ENCODE data around the gene PIK3R5. TPM values are rescaled to one million over a fixed set of nuclear protein-coding genes. Genes with fewer than 3 reads are reported as not detected.
A peak's percentile ranks its signal among the peaks of the same experiment; 100 is the strongest.

PIK3R5 gene
- polyA plus RNA-seq, 3 donors: 32.1 to 127 (median 47.5) TPM

DNA sequence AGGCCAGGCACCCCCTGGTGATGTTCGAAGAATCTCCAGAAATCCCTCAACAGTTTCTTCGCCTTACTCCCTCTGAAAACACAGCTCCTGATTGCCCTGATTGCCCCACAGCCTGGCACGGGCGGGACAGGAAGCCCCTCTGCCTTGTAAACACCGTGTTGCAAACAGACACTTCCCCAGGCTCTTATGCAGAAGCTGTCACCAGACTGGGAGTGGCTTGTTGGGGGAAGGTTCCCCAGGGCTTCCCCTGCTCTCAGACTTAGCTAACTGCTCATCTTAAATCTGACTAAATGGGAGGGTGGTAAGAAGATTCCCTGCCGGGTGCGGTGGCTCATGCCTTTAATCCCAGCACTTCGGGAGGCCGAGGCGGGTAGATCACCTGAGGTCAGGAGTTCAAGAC lies 11.2 kb downstream of the PIK3R5 start:
- peak overlapping the region; percentile 97 to 100 (median 100) for H3K27ac Mint-ChIP-seq
- Histone ChIP-seq H3K36me3 (replicated peaks in 1 of 2; ENCODE audit: control insufficient read depth in 1 of 2, insufficient read depth in 2 of 2, low read length in 2 of 2) (peaks cover 6 to 24% of the 10 kb centered on the region in 2 donors), H3K27me3 (ENCODE audit: control insufficient read depth in 2 of 2, insufficient read depth in 2 of 2, low read length in 2 of 2) (no peaks in the 10 kb centered on the region), H3K79me2 (ENCODE audit: insufficient read depth, low read length) (peaks cover 92% of the 10 kb centered on the region), H3K4me1 (ENCODE audit: control insufficient read depth in 1 of 2, insufficient read depth in 2 of 2, low read length in 2 of 2) (peaks cover 68 to 91% of the 10 kb centered on the region in 2 donors), H3K9ac (ENCODE audit: insufficient read depth, low read length, poor library complexity, severe bottlenecking) (peak overlapping the region; percentile 80), H3K4me2 (replicated peaks; ENCODE audit: extremely low read depth, low read length, poor library complexity, severe bottlenecking) (peak overlapping the region; percentile 61), H3K4me3 (replicated peaks in 1 of 3; ENCODE audit: low read depth in 2 of 3, low read length in 3 of 3) (peak overlapping the region; percentile 13 to 57 (median 17)), H4K20me1 (ENCODE audit: insufficient read depth, low read length) (peaks cover 40% of the 10 kb centered on the region), H3K9me3 (replicated peaks in 1 of 2; ENCODE audit: control insufficient read depth in 1 of 2, insufficient read depth in 1 of 2, low read length in 2 of 2) (no peaks in the 10 kb centered on the region), H2AFZ (ENCODE audit: insufficient read depth, low read depth, low read length, poor library complexity, severe bottlenecking) (no peak overlapping the region), H3K27ac (ENCODE audit: low read depth in 1 of 2, low read length in 2 of 2) (peak overlapping the region; percentile 97 to 100)
- peaks cover 92% of the 10 kb centered on the region for H3K4me1 Mint-ChIP-seq
- WGBS (ENCODE audit: insufficient coverage): 0% methylated on average over 4 of the region's 10 CpGs
- peaks cover 0 to 13% (median 0%) of the 10 kb centered on the region in 7 donors for H3K9me3 Mint-ChIP-seq
- DNase-seq: peak; percentile 97 to 99 (median 99)
- H3K4me3 Mint-ChIP-seq: peak overlapping the region; percentile 73 to 83
- intact Hi-C loops (cut with micrococcal nuclease): loop anchor here in 1 of 2 donors (1.0 to 2.0 kb wide), 2 partner anchors 19 to 32 kb away; no protein-coding TSS in a partner anchor
- no peak for TF ChIP-seq CTCF (IDR thresholded peaks at IDR 0.05)
- H3K27me3 Mint-ChIP-seq (ENCODE audit: low read depth in 3 of 3): peaks cover 0 to 1% (median 0%) of the 10 kb centered on the region in 3 donors
- H3K36me3 Mint-ChIP-seq: peaks cover 70 to 77% of the 10 kb centered on the region in 2 donors

GRCh38 chr17:8953156-8953885 lies 12.2 kb downstream of the PIK3R5 start:
- Mint-ChIP-seq H3K4me3 (peak overlapping the region; percentile 73 to 83), H3K27me3 (ENCODE audit: low read depth in 3 of 3) (no peaks in the 10 kb centered on the region), H3K36me3 (peaks cover 70 to 77% of the 10 kb centered on the region in 2 donors), H3K27ac (peak overlapping the region; percentile 97 to 100 (median 100)), H3K4me1 (peaks cover 92% of the 10 kb centered on the region), H3K9me3 (peaks cover 0 to 17% (median 0%) of the 10 kb centered on the region in 7 donors)
- Histone ChIP-seq H3K4me1 (ENCODE audit: control insufficient read depth in 1 of 2, insufficient read depth in 2 of 2, low read length in 2 of 2) (peaks cover 76 to 97% of the 10 kb centered on the region in 2 donors), H3K36me3 (replicated peaks in 1 of 2; ENCODE audit: control insufficient read depth in 1 of 2, insufficient read depth in 2 of 2, low read length in 2 of 2) (peaks cover under 1 to 14% of the 10 kb centered on the region in 2 donors), H3K9me3 (replicated peaks in 1 of 2; ENCODE audit: control insufficient read depth in 1 of 2, insufficient read depth in 1 of 2, low read length in 2 of 2) (no peaks in the 10 kb centered on the region), H3K9ac (ENCODE audit: insufficient read depth, low read length, poor library complexity, severe bottlenecking) (peak overlapping the region; percentile 80), H2AFZ (ENCODE audit: insufficient read depth, low read depth, low read length, poor library complexity, severe bottlenecking) (no peak overlapping the region), H3K4me2 (replicated peaks; ENCODE audit: extremely low read depth, low read length, poor library complexity, severe bottlenecking) (peak overlapping the region; percentile 61), H3K27ac (ENCODE audit: low read depth in 1 of 2, low read length in 2 of 2) (peak overlapping the region; percentile 97 to 100), H3K79me2 (ENCODE audit: insufficient read depth, low read length) (peaks cover 92% of the 10 kb centered on the region), H3K4me3 (replicated peaks in 1 of 3; ENCODE audit: low read depth in 2 of 3, low read length in 3 of 3) (peak overlapping the region; percentile 13 to 57 (median 17)), H4K20me1 (ENCODE audit: insufficient read depth, low read length) (peaks cover 40% of the 10 kb centered on the region), H3K27me3 (ENCODE audit: control insufficient read depth in 2 of 2, insufficient read depth in 2 of 2, low read length in 2 of 2) (no peaks in the 10 kb centered on the region)
- no peak for TF ChIP-seq CTCF (IDR thresholded peaks at IDR 0.05)
- intact Hi-C loops (cut with micrococcal nuclease): no loop called here
- no CpG with 5 or more reads among the region's 2 CpGs for WGBS (ENCODE audit: insufficient coverage)
- peak; percentile 49 to 78 (median 66) for DNase-seq
